ENCODE results near the gene SMPDL3B. TPM values are rescaled to one million over a fixed set of nuclear protein-coding genes. Genes with fewer than 3 reads are reported as not detected.

Gene SMPDL3B
- polyA plus RNA-seq, 1 donor (not counting 4 experiments of a cell fraction or from before 2014, with no cell fraction given): 0.51 TPM

DNA sequence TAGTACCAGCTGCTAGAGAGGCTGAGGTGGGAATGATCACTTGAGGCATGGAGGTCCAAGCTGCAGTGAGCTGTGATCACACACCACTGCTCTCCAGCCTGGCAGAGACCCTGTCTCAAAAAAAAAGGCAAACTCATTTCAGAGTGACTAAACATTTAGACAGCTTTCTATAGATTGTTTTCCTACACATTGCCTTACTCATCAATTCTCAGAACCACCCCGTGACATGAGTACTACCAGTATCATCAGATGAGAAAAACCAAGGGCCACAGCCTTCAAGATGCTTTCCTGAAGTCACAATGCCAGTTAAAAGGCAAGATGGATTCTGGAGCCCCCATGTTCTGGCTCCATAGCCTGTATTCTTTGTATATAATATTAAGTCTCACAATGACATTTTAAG, 22.4 kb upstream of the SMPDL3B start:
- H3K9me1 ChIP-seq (ENCODE audit: control insufficient read depth, extremely low read depth, insufficient read depth, low read length): no peaks in the 10 kb centered on the region
- H3K9me3 ChIP-seq (ENCODE audit: control insufficient read depth, low read depth, low read length): no peaks in the 10 kb centered on the region
- peaks cover 9 to 11% of the 10 kb centered on the region in 2 experiments for H3K36me3 ChIP-seq (ENCODE audit: control insufficient read depth in 2 of 2, extremely low read depth in 1 of 2, insufficient read depth in 2 of 2, low read length in 2 of 2)
- no peaks in the 10 kb centered on the region for H3K27me3 ChIP-seq (ENCODE audit: control insufficient read depth, extremely low read depth, insufficient read depth, low read length)
- H3K4me3 ChIP-seq (ENCODE audit: control insufficient read depth in 2 of 3, extremely low read depth in 1 of 3, insufficient read depth in 2 of 3, low read depth in 1 of 3, low read length in 3 of 3): no peak overlapping the region
- H4K20me1 ChIP-seq (ENCODE audit: control insufficient read depth, extremely low read depth, insufficient read depth, low read length): no peaks in the 10 kb centered on the region
- FAIRE-seq (no peak), DNase-seq (ENCODE audit: low read depth, low spot score) (no peak)
- no peak overlapping the region for H2AFZ ChIP-seq (ENCODE audit: control insufficient read depth, low read length)
- H3K4me1 ChIP-seq (ENCODE audit: control insufficient read depth, extremely low read depth, insufficient read depth, low read length): peaks cover 6% of the 10 kb centered on the region
- H3K27ac ChIP-seq (ENCODE audit: control insufficient read depth, insufficient read depth, low read length): no peak overlapping the region
- no peak overlapping the region for H3K9ac ChIP-seq (ENCODE audit: control insufficient read depth, extremely low read depth, insufficient read depth, low read length)
- H3K79me2 ChIP-seq (ENCODE audit: control insufficient read depth, insufficient read depth, low read length): peaks cover 7% of the 10 kb centered on the region
- dilution Hi-C loops (cut with MboI; ENCODE audit: extremely low pct_ligation_motif_present, low sequenced_read_pairs): no loop called here
- H3K4me2 ChIP-seq (ENCODE audit: control insufficient read depth, extremely low read depth, insufficient read depth, low read depth, low read length): no peak overlapping the region
- TF ChIP-seq EZH2 (IDR thresholded peaks at IDR 0.05; ENCODE audit: low read length): no peak
- TF ChIP-seq, protein P1, sequence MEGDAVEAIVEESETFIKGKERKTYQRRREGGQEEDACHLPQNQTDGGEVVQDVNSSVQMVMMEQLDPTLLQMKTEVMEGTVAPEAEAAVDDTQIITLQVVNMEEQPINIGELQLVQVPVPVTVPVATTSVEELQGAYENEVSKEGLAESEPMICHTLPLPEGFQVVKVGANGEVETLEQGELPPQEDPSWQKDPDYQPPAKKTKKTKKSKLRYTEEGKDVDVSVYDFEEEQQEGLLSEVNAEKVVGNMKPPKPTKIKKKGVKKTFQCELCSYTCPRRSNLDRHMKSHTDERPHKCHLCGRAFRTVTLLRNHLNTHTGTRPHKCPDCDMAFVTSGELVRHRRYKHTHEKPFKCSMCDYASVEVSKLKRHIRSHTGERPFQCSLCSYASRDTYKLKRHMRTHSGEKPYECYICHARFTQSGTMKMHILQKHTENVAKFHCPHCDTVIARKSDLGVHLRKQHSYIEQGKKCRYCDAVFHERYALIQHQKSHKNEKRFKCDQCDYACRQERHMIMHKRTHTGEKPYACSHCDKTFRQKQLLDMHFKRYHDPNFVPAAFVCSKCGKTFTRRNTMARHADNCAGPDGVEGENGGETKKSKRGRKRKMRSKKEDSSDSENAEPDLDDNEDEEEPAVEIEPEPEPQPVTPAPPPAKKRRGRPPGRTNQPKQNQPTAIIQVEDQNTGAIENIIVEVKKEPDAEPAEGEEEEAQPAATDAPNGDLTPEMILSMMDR (optimal IDR thresholded peaks at IDR 0.05 in 1 of 3, IDR thresholded peaks at IDR 0.05 in 1 of 3, conservative IDR thresholded peaks at IDR 0.05 in 1 of 3; ENCODE audit: extremely low read depth in 1 of 3, insufficient read depth in 2 of 3, low read length in 3 of 3): no peak

DNA sequence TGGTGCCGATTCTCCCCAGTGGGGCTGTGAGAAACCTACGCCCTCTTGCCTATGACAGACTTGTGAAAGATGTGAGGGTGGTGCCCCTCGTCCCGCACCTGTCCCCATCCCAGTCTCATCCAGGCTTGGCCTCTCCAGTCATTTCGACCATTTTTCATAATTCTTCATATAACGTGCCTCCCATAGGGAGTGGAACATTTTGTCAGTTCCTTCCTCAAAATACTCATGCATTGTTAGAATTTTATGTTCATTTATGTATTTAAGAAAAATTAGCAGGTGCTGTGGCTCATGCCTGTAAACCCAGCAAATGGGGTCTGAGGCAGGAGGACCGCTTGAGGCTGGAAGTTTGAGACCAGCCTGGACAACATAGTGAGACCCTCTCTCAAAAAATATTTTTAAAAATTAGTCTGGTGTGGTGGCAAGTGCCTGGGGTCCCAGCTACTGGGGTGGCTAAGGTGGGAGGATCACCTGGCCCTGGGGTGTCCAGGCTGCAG, 19.7 kb upstream of the SMPDL3B start:
- H3K27ac ChIP-seq (ENCODE audit: control insufficient read depth, insufficient read depth, low read length): no peak overlapping the region
- FAIRE-seq: no peak
- peaks cover 3 to 5% of the 10 kb centered on the region in 2 experiments for H3K36me3 ChIP-seq (ENCODE audit: control insufficient read depth in 2 of 2, extremely low read depth in 1 of 2, insufficient read depth in 2 of 2, low read length in 2 of 2)
- H3K4me1 ChIP-seq (ENCODE audit: control insufficient read depth, extremely low read depth, insufficient read depth, low read length): peaks cover 16% of the 10 kb centered on the region
- no peaks in the 10 kb centered on the region for H3K27me3 ChIP-seq (ENCODE audit: control insufficient read depth, extremely low read depth, insufficient read depth, low read length)
- dilution Hi-C loops (cut with MboI; ENCODE audit: extremely low pct_ligation_motif_present, low sequenced_read_pairs): no loop called here
- H4K20me1 ChIP-seq (ENCODE audit: control insufficient read depth, extremely low read depth, insufficient read depth, low read length): no peaks in the 10 kb centered on the region
- no peak overlapping the region for H3K9ac ChIP-seq (ENCODE audit: control insufficient read depth, extremely low read depth, insufficient read depth, low read length)
- peak overlapping the region; percentile 91 for H2AFZ ChIP-seq (ENCODE audit: control insufficient read depth, low read length)
- no peaks in the 10 kb centered on the region for H3K9me1 ChIP-seq (ENCODE audit: control insufficient read depth, extremely low read depth, insufficient read depth, low read length)
- H3K79me2 ChIP-seq (ENCODE audit: control insufficient read depth, insufficient read depth, low read length): peaks cover 7% of the 10 kb centered on the region
- no peak for DNase-seq (ENCODE audit: low read depth, low spot score)
- H3K4me2 ChIP-seq (ENCODE audit: control insufficient read depth, extremely low read depth, insufficient read depth, low read depth, low read length): peak overlapping the region; percentile 84
- no peak for TF ChIP-seq EZH2 (IDR thresholded peaks at IDR 0.05; ENCODE audit: low read length)
- TF ChIP-seq, protein P1 (optimal IDR thresholded peaks at IDR 0.05 in 1 of 3, IDR thresholded peaks at IDR 0.05 in 1 of 3, conservative IDR thresholded peaks at IDR 0.05 in 1 of 3; ENCODE audit: extremely low read depth in 1 of 3, insufficient read depth in 2 of 3, low read length in 3 of 3): no peak
- no peaks in the 10 kb centered on the region for H3K9me3 ChIP-seq (ENCODE audit: control insufficient read depth, low read depth, low read length)
- H3K4me3 ChIP-seq (ENCODE audit: control insufficient read depth in 2 of 3, extremely low read depth in 1 of 3, insufficient read depth in 2 of 3, low read depth in 1 of 3, low read length in 3 of 3): peak overlapping the region in 1 of 3 experiments; percentile 40
